HG03066 (cell line): ENCODE measurements around the gene ZSCAN18.
"Not testable (repeated sequence)": the region's sequence is repeated elsewhere in the genome, so short reads cannot be mapped to it uniquely, and the experiment has no call there.

Source experiments
- ATAC-seq: cut with Tn5 transposase; IDR thresholded peaks from one replicate; pipeline ENCODE4 v1.9.1; 2021; ENCODE audit warnings: low read depth; ENCODE audit not compliant: unreplicated experiment

Gene ZSCAN18, protein sequence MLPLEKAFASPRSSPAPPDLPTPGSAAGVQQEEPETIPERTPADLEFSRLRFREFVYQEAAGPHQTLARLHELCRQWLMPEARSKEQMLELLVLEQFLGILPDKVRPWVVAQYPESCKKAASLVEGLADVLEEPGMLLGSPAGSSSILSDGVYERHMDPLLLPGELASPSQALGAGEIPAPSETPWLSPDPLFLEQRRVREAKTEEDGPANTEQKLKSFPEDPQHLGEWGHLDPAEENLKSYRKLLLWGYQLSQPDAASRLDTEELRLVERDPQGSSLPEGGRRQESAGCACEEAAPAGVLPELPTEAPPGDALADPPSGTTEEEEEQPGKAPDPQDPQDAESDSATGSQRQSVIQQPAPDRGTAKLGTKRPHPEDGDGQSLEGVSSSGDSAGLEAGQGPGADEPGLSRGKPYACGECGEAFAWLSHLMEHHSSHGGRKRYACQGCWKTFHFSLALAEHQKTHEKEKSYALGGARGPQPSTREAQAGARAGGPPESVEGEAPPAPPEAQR

DNA sequence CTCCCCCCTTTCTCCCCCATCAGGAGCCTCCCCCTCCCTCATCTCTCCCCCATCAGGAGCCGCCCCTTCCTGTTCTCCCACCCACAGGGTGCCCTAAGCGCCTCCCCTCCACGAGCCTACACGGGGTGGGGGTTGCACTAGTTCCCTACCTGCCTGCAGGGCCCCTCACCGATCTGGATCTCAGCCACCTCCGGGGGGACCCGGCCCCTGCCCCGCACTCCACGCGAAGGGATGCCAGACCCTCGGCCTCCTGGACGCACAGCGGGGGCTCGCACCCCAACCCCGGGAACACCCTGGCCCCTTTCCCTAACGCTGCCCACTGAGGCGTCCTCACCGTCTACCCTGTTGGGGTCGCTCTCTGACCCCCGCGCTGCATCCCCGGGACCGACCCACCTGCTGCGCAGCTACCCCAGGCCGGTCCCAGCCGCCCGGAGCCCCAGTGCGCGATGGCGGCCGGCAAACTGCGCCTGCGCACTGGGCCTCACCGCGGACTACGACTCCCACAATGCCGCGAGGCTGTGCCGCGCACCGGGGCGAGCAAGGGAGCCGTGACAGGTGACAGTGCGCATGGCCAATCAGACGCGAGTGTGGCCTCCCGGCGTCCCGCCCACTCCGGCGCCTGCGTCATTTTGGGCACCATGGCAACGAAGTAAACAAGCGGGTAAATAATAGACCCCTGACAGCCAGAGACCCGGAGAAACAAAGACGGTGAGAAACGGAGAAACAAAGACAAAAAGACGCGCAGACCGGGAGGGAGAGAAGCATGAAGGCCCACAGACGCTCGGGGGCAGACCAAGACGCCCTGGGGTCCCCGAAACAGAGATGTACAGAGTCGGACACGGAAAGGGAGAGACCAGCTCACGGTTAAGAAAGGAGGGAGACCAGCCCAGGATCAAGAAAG lies at the start of gene ZSCAN18:
TSS of gene ZSCAN18 (minus strand) at position 451 of the 901 bp plus-strand sequence. CDS start 7,964 bp downstream, outside the sequence.
- ATAC-seq, result no peak

DNA sequence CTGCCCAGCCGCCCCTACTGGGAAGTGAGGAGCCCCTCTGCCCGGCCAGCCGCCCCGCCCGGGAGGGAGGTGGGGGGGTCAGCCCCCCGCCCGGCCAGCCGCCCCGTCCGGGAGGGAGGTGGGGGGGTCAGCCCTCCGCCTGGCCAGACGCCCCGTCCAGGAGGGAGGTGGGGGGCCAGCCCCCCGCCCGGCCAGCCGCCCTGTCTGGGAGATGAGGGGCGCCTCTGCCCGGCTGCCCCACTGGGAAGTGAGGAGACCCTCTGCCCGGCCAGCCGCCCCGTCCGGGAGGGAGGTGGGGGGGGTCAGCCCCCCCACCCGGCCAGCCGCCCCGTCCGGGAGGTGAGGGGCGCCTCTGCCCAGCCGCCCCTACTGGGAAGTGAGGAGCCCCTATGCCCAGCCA lies 49.4 kb upstream of the ZSCAN18 start:
- ATAC-seq, result not testable (repeated sequence)

DNA sequence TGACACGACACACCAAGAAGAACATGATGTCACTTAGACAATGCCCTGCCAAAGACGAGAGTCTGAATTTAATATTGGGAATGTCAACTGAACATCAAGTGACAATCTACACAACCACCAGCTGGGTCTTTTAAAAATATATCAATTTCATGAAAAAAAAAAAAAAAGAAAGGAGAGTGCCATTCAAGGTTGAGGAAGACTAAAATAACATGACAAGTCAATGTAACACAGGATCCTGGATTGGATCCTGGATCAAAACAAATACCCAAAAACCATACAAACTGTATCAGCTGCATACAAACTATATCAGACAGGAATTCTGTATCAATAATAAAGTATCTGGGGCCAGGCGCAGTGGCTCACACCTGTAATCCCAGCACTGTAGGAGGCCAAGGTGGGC lies 47.8 kb upstream of the ZSCAN18 start:
- no peak for ATAC-seq

DNA sequence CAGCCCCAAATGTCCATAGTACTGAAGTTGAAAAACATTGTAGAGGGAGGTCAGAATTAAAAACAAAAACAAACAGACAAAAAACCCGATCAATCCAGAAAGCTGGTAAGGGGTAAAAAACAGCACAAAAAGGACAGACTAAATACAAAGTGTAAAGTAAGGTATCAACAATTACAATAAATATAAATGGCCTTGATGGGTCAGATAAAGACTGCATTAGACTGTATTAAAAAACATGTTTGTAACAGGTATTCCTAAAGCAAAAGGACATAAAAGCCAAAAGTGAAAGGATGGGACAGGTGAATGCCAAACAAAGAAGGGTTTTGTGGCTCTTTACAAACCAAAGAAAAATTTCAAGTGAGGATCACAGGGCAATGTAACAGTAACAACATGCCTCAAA lies 36.2 kb upstream of the ZSCAN18 start:
- no peak for ATAC-seq

DNA sequence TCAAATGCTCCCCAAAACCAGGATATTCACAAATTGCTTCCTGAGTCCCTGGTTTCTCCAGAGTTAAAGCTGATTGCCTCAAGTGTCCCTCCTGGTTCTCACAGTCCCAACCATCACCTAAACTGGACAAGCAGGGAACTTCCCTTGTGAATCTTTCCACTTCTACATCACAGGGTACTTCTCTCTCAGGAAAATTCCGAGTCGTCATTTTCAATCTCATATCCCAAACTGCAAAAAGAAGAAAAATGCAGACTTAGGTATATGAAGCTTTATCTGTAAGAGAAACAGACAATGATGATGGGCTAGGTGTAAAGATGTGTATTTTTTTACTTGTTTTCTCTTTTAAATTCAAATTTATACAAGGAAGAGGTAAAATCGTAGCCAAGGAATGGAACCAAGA lies 31.3 kb upstream of the ZSCAN18 start:
- ATAC-seq, result no peak

DNA sequence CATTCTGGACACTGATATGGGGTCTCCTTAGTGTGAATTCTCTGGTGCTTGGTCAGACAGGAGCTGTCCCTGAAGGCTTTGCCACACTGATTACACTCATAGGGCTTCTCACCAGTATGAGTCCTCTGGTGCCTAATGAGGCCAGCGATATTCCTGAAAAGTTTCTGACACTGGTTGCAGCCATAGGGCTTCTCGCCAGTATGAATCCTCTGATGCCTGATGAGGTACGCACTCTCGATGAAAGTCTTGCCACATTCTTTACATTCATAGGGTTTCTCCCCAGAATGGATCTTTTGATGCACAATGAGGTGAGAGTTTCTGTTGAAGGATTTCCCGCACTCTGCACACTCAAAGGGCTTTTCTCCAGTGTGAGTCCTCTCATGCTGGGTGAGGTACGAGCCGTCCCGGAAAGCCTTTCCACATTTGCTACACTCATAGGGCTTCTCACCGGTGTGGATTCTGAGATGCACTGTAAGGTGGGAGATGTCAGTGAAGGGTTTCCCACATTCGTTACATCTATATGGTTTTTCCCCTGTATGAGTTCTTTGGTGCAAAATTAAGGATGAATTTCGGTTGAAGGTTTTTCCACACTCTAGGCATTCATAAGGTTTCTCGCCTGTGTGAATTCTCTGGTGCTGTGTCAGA lies 30.1 kb upstream of the ZSCAN18 start:
- no peak for ATAC-seq

DNA sequence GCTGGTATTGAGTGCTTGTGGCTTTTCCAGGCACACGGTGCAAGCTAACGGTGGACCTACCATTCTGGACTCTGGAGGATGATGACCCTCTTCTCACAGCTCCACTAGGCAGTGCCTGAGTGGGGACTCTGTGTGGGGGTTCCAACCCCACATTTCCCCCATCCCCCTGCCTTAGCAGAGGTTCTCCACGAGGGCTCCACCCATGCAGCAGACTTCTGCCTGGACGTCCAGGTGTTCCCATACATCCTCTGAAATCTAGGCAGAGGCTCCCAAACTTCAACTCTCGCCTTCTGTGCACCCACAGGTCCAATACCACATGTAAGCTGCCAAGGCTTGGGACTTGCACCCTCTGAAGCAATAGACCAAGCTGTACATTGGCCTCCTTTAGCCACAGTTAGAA lies 25.3 kb upstream of the ZSCAN18 start:
- ATAC-seq, result no peak

DNA sequence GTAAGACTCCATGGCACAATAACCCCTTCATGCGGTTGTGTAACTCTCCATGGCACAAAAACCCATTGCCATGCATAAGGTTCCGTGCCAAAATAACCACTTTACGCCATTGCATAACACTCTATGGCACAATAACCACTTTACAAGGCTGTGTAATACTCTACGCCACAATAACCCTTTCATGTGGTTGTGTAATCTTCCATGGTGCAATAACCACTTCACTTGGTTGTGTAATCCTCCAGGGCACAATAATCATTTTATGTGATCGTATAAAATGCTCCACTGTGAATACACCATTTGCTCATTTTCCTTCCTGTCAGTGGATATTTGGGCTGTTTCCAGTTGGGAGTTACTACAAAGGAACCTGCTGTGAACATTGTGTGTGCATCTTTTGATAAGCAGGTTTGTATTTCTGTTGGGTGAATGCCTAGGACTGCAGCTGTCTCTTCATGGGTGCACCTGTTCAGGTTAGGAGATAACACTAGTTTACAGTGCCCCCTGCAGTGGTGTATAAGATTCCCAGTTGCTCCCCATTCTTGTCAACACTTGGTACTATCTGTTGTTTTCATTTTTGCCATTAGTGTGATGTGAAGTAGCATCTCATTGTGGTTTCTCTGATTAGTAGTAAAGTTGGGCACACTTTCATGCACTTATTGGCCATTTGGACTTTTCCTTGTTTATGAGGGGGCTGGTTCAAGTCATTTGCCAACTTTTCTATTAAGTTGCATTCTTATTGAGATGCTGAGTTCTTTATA lies 21.1 kb upstream of the ZSCAN18 start:
- ATAC-seq, result no peak

DNA sequence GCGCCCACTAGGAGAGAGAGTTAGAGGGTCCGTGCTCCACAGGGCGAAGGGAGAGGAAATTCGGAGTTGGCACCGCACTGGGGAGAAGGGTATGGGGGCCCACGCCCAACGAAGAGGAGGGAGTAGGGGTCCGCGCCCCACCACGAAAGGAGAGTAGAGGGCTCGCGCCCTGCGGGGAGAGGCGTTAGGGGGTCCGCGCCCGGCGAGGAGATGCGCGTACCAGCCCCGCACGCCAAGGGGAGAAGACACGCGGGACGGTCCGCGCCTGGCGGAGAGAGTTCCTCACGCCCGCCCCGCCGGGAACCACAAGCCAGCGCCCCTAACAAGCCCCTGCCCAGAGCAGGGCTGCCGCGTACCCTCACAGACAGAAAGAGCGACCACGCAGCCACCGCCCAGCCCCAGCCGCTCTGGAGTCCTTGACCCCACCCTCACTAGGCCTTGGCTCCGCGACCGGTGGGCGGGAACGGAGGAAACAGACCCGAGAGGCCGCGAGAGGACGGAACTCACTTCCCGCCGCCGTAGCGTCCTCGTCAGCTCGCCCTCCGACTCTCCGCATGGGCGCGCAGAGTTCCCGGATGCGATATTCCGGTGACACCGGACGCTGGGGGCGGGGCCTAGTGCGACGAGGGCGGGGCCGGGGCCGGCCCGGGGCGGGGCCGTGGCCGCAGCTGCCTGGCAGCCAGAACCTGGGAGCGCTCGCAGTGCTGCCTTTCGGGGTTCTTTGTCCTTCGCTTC lies 20.0 kb upstream of the ZSCAN18 start:
- no peak for ATAC-seq

DNA sequence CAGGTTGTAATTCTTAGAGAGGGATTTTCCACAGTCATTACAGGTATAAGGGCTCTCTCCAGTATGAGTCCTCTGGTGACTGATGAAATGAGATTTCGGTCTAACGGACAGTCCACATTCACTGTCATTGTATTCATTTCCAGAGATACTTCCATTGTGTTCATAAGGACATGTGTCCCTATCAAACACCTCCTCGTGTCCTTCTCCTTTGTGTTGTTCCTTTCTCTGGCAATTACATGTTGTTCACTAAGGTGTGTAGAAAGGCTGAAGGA lies 10.5 kb upstream of the ZSCAN18 start:
- no peak for ATAC-seq

DNA sequence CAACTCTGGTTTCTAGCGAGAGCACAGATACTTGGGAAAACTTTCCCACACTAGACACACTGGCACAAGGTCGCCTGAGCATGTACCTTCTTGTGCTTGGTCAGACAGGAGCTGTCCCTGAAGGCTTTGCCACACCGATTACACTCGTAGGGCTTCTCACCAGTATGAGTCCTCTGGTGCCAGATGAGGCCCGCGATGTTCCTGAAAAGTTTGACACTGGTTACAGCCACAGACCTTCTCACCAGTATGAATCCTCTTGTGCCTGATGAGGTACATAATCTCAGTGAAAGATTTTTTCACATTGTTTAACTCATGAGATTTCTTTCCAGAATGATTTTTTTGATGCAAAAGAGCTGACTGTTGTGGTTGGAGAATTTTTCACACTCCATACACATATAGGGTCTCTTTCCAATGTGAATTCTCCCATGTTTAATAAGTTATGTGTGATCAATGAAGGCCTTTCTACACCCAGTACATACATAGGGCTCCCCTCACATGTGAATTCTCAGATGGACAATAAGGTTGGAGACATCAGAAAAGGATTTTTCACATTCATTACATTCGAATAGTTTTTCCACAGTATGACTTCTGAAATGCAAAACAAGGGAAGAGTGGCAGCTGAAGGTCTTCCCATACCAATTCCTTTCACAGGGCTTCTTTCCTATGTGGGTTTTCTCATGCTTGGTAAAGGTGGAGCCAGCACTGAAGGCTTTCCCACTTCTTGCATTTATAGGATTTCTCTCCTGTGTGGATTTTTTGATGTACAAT lies 9.9 kb upstream of the ZSCAN18 start:
- ATAC-seq, result no peak

DNA sequence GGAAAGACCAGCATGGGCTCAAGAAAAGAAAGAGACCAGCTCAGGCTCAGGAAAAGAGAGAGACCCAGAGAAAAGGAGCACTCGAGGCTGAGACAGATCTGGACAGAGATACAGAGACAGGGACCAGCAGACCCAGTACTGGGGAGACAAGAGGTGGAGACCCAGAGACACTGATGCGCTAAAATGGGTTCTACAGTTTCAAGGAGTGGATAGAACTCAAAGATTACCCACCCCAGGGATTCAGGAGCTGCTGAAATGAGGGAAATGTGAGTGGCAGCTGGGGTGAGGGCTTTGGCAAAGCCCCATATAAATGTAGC lies 609 bp upstream of the ZSCAN18 start:
- ATAC-seq, result no peak

DNA sequence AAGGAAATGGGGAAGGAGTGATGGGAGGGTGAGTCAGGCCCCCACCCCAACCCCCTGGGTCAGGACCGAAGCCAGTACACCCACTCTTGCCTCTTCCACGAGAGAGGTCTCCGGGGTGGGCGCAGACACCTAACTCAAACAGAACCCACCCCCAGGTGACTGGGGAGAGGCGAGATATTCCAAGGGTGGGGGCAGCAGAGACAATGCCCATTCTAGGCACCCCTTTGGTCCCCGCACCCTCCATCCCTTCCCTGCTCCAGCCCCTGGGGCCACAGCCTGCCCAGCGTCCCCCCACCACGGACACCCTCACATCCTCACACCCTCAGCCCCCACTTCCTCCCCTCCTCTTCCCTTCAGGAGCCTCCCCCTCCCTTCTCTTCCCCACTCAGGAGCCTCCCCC lies 682 bp downstream of the ZSCAN18 start:
- no peak for ATAC-seq

DNA sequence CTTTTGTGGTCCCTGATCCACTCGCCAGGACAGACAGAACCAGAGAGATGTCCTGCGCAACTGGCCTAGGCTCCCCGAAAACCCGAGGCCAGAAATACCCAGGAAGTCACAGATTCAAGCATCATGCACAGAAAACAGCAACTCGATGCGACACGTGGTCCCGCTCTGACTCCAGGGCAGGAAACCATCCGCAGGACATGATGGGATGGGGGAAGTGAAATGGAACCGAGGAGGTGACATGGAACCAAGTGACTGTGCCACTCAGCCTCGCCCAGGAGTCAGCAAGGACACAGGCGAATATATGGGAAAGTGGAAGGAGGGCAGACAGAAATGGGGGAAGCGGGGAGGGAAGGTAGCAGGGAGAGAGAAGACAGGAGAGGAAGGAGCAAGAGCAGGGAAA lies 1.1 kb downstream of the ZSCAN18 start:
- ATAC-seq, result no peak

DNA sequence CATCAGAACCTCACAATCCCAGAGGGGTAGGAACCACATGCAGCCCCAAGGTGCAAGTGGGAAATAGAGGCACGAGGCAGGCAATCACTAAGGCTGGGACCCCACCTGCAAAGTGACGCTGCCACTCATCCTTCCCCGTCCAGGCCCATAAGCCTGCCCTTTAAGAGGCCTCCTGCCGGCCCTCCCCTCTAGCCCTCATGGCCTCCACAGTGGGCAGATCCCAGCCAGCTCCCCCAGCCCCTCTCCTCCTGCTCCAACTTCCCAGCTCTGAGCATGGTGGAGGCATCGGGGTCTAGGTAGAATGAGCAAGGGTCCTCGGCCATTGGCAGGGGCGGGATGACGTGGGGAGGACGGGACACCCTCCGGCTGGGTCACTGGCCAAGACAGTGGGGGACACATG lies 2.7 kb downstream of the ZSCAN18 start:
- ATAC-seq, result no peak

DNA sequence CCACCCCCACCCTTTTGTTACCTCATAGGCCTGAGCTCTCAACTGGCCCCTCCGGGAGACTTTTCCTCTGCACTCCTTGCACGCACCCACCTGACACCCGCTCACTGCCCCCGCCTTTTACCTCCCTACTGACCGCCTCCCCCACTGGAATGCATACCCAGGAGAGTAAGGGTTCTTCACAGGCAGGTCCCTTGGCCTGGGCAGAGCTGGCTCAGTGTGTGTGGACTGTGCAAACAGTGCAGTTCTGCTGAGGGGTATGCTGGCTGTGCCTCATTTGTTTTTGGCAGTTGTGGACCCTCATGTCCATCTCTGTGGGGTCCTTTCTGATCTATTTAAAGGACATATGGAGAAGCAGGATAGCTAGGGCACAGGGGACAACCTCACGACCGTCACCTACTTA lies 5.0 kb downstream of the ZSCAN18 start:
- ATAC-seq, result no peak

DNA sequence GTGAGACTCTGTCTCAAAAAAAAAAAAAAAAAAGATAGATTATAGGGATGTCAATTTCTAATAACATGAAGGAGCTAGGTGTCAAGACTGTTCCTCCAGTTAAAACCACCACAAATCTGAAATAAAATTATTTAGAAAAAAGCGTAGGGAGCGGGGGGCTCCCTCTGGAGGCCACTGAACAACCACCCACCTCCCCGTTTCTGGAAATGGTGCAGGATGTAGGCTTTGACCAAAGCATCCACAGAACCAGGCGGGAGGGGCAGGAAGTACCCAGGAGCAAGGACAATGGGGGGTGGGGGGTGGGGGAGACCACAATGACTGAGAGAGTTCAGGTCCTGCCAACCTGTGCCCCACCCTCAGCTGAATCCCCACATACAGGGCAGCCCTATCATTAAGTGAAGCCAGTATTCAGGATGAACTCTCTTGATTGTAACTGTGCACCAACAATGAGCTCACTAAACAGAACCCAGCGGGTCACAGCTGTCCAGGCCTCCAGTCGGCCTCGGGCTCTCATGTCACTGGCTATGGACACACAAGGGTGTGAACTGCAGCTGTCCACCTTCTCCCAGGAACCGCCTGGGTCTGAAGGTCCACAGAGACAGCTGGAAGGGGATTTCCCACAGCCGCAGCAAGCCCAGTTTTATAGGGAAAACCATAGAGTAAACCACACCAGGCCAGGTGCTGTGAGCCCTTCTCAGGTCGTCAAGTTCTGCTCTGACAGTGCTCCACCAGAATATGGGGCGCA lies 6.6 kb downstream of the ZSCAN18 start:
- no peak for ATAC-seq

DNA sequence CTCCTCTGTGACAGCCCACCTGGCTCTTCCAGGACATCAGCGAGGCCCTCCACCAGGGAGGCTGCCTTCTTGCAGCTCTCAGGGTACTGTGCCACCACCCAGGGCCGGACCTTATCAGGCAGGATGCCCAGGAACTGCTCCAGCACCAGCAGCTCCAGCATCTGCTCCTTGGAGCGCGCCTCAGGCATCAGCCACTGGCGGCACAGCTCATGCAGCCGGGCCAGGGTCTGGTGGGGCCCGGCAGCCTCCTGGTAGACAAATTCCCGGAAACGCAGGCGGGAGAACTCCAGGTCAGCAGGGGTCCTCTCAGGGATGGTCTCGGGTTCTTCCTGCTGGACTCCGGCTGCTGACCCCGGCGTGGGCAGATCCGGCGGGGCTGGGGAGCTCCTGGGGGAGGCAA lies 8.2 kb downstream of the ZSCAN18 start:
- no peak for ATAC-seq
